Measurements from ENCODE around the gene PILRA. TPM values are rescaled to one million over a fixed set of nuclear protein-coding genes. Genes with fewer than 3 reads are reported as not detected.

The PILRA gene
- total and polyA plus RNA-seq, 2 experiments from 2014 or later: 1.7 TPM; not detected in 1

- Histone ChIP-seq H3K27me3 (replicated peaks; ENCODE audit: insufficient read depth) (no peaks in the 10 kb centered on the region; the same call in 1 of the 2 replicates), H2AFZ (no peak overlapping the region), H3F3A (ENCODE audit: insufficient read depth) (0 out of 2 replicates have a peak, but pooled peaks cover 8% of the 10 kb centered on the region), H3K9me3 (ENCODE audit: low read depth) (no peaks in the 10 kb centered on the region), H3K9ac (no peak overlapping the region), H3K27ac (no peak overlapping the region), H4K20me1 (ENCODE audit: insufficient read depth) (no peaks in the 10 kb centered on the region), H3K36me3 (ENCODE audit: low read depth) (no peaks in the 10 kb centered on the region), H3K4me1 (ENCODE audit: insufficient read depth) (peaks cover 7% of the 10 kb centered on the region), H3K9me2 (ENCODE audit: insufficient read depth) (no peaks in the 10 kb centered on the region), H3K4me2 (ENCODE audit: unreplicated experiment) (no peak overlapping the region), H3K79me2 (ENCODE audit: insufficient read depth) (no peaks in the 10 kb centered on the region), H3K4me3 (no peak overlapping the region)
- no peak for DNase-seq
- 88 to 89% methylated on average over 6 of the region's 6 CpGs for WGBS, 2 experiments (ENCODE audit: low coverage in 1 of 2, low lambda C conversion rate in 2 of 2, missing lambda C conversion rate in 2 of 2)
- in situ Hi-C loops (cut with MboI): no loop called here
- TF ChIP-seq EZH2 (IDR thresholded peaks at IDR 0.05; ENCODE audit: insufficient read depth, poor library complexity, severe bottlenecking) (no peak), EZH2phosphoT487 (IDR thresholded peaks at IDR 0.05; ENCODE audit: insufficient read depth, low read depth) (no peak)
Measured at GRCh38 chr7:100411101-100411500, 37.8 kb downstream of the PILRA start.

GRCh38 chr7:100413346-100413745, 40.1 kb downstream of the PILRA start:
- Histone ChIP-seq H3K9ac (no peak overlapping the region), H4K20me1 (ENCODE audit: insufficient read depth) (no peaks in the 10 kb centered on the region), H3K4me2 (ENCODE audit: unreplicated experiment) (no peak overlapping the region), H3K36me3 (ENCODE audit: low read depth) (no peaks in the 10 kb centered on the region), H3K9me3 (ENCODE audit: low read depth) (no peaks in the 10 kb centered on the region), H3K4me3 (no peak overlapping the region), H3F3A (ENCODE audit: insufficient read depth) (no peaks in the 10 kb centered on the region), H2AFZ (no peak overlapping the region), H3K27ac (no peak overlapping the region), H3K9me2 (ENCODE audit: insufficient read depth) (no peaks in the 10 kb centered on the region), H3K27me3 (replicated peaks; ENCODE audit: insufficient read depth) (no peaks in the 10 kb centered on the region; the same call in 1 of the 2 replicates), H3K79me2 (ENCODE audit: insufficient read depth) (no peaks in the 10 kb centered on the region), H3K4me1 (ENCODE audit: insufficient read depth) (no peaks in the 10 kb centered on the region)
- TF ChIP-seq EZH2 (IDR thresholded peaks at IDR 0.05; ENCODE audit: insufficient read depth, poor library complexity, severe bottlenecking) (no peak), EZH2phosphoT487 (IDR thresholded peaks at IDR 0.05; ENCODE audit: insufficient read depth, low read depth) (no peak)
- no peak for DNase-seq
- in situ Hi-C loops (cut with MboI): no loop called here

DNA sequence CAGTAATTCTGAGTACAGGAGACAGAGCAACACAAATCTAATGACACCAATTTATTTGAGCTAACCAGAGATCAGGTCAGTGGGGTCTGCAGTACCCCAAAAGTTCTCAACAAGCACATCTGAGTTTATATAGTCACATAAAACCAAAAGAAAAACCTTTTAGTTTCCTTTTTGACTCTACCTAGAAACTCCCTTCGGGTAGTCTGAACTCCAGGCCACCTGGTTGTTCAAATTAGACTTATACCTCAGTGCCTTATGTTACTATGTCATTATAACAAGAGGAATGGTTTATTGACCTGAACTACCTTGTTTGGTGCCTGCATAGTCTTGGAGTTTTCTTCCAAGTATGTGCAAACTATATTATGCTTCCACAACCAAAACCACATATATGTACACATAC, 40.6 kb downstream of the PILRA start:
- Histone ChIP-seq H3K36me3 (ENCODE audit: low read depth) (no peaks in the 10 kb centered on the region), H3K9me2 (ENCODE audit: insufficient read depth) (no peaks in the 10 kb centered on the region), H3K9me3 (ENCODE audit: low read depth) (no peaks in the 10 kb centered on the region), H4K20me1 (ENCODE audit: insufficient read depth) (no peaks in the 10 kb centered on the region), H2AFZ (no peak overlapping the region), H3K4me2 (ENCODE audit: unreplicated experiment) (no peak overlapping the region), H3K79me2 (ENCODE audit: insufficient read depth) (no peaks in the 10 kb centered on the region), H3K27ac (no peak overlapping the region), H3K9ac (no peak overlapping the region), H3K4me1 (ENCODE audit: insufficient read depth) (no peaks in the 10 kb centered on the region), H3K4me3 (no peak overlapping the region), H3F3A (ENCODE audit: insufficient read depth) (no peaks in the 10 kb centered on the region), H3K27me3 (replicated peaks; ENCODE audit: insufficient read depth) (no peaks in the 10 kb centered on the region; the same call in 1 of the 2 replicates)
- TF ChIP-seq EZH2phosphoT487 (IDR thresholded peaks at IDR 0.05; ENCODE audit: insufficient read depth, low read depth) (no peak), EZH2 (IDR thresholded peaks at IDR 0.05; ENCODE audit: insufficient read depth, poor library complexity, severe bottlenecking) (no peak)
- no peak for DNase-seq
- 55 to 68% methylated on average over 1 of the region's 1 CpG for WGBS, 2 experiments (ENCODE audit: low coverage in 1 of 2, low lambda C conversion rate in 2 of 2, missing lambda C conversion rate in 2 of 2)
- in situ Hi-C loops (cut with MboI): no loop called here

DNA sequence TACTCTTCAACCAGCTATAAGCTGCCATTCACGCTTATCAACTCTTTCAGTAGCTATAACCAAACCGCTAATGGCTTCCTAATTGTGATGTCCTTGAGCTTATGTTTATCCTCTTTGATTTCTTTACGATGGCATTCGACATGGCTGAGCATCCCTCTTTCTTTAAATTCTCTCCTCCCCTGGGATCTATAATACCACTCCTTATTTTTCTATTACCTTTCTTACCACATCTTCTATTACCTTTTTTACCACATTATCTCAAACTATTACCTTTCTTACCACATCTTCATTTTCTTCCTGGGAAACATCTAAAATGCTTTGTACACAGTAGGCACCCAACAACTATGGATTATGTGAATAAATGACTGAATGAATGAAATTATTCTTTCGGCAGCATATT, 42.2 kb downstream of the PILRA start:
- 96 to 97% methylated on average over 5 of the region's 5 CpGs for WGBS, 2 experiments (ENCODE audit: low coverage in 1 of 2, low lambda C conversion rate in 2 of 2, missing lambda C conversion rate in 2 of 2)
- Histone ChIP-seq H3K4me2 (ENCODE audit: unreplicated experiment) (no peak overlapping the region), H3K27ac (no peak overlapping the region), H3K4me3 (no peak overlapping the region), H3K4me1 (ENCODE audit: insufficient read depth) (no peaks in the 10 kb centered on the region), H4K20me1 (ENCODE audit: insufficient read depth) (no peaks in the 10 kb centered on the region), H2AFZ (no peak overlapping the region), H3K79me2 (ENCODE audit: insufficient read depth) (no peaks in the 10 kb centered on the region), H3K36me3 (ENCODE audit: low read depth) (no peaks in the 10 kb centered on the region), H3F3A (ENCODE audit: insufficient read depth) (no peaks in the 10 kb centered on the region), H3K9me3 (ENCODE audit: low read depth) (no peaks in the 10 kb centered on the region), H3K9me2 (ENCODE audit: insufficient read depth) (no peaks in the 10 kb centered on the region), H3K27me3 (replicated peaks; ENCODE audit: insufficient read depth) (no peaks in the 10 kb centered on the region; the same call in 1 of the 2 replicates), H3K9ac (no peak overlapping the region)
- in situ Hi-C loops (cut with MboI): no loop called here
- TF ChIP-seq EZH2phosphoT487 (IDR thresholded peaks at IDR 0.05; ENCODE audit: insufficient read depth, low read depth) (no peak), EZH2 (IDR thresholded peaks at IDR 0.05; ENCODE audit: insufficient read depth, poor library complexity, severe bottlenecking) (no peak)
- no peak for DNase-seq
